A673 (cell line): Measurements from ENCODE around the gene MRGPRF. TPM values are rescaled to one million over a fixed set of nuclear protein-coding genes. Genes with fewer than 3 reads are reported as not detected.

ENCODE experiments used
- BruUV-seq: library from RNA; stranded (reverse); fragments of 400-500 nt; replicated peaks from 2 replicates; lab custom pipeline; 2021; lab: Mats Ljungman, UMichigan
- CTCF ChIA-PET: fragments of 300-600 bp; sonication (Branson Sonifier 250); formaldehyde crosslinking; loops from one replicate; lab custom pipeline; 2022; ENCODE audit warnings: antibody characterized with exemption; lab: Charles Lee
- POLR2A ChIA-PET: fragments of 300-600 bp; sonication (Branson Sonifier 250); formaldehyde crosslinking; loops from one replicate; lab custom pipeline; 2022; ENCODE audit warnings: antibody characterized with exemption; ENCODE audit not compliant: low non-redundant PET; lab: Charles Lee
- DNase-seq: peaks from one replicate; pipeline ENCODE4 v3.0.0-alpha.2; 2015; ENCODE audit warnings: low spot score
- H3K27ac ChIP-seq: fragments of 200-600 bp; sonication (generic); 2 replicates; pipeline ENCODE4 v1.5.1; 2016; ENCODE audit warnings: mixed run types, low read depth, mild to moderate bottlenecking, mixed read lengths, antibody characterized with exemption, low read length; ENCODE audit not compliant: poor library complexity, severe bottlenecking
- H3K27me3 ChIP-seq: fragments of 200-600 bp; sonication (generic); replicated peaks from 2 replicates; pipeline ENCODE4 v1.6.1; 2017; ENCODE audit warnings: mixed run types, low read depth, mild to moderate bottlenecking, mixed read lengths, antibody characterized with exemption, low read length; ENCODE audit not compliant: insufficient read depth, poor library complexity
- H3K36me3 ChIP-seq: fragments of 200-600 bp; sonication (generic); 2 replicates; pipeline ENCODE4 v1.6.1; 2016; ENCODE audit warnings: mixed run types, mild to moderate bottlenecking, mixed read lengths, antibody characterized with exemption, low read length; ENCODE audit not compliant: insufficient read depth, poor library complexity, severe bottlenecking
- H3K4me1 ChIP-seq: fragments of 200-600 bp; sonication (generic); 2 replicates; pipeline ENCODE4 v1.6.1; 2017; ENCODE audit warnings: mixed run types, mild to moderate bottlenecking, mixed read lengths, antibody characterized with exemption, low read length; ENCODE audit not compliant: insufficient read depth, poor library complexity, severe bottlenecking
- H3K4me3 ChIP-seq: fragments of 200-600 bp; sonication (generic); 2 replicates; pipeline ENCODE4 v1.5.1; 2016; ENCODE audit warnings: low read depth, mixed run types, mild to moderate bottlenecking, mixed read lengths, low read length; ENCODE audit not compliant: poor library complexity, severe bottlenecking
- H3K9me3 ChIP-seq: fragments of 200-600 bp; sonication (generic); 2 replicates; pipeline ENCODE4 v1.6.1; 2016; ENCODE audit warnings: mixed run types, low read depth, mild to moderate bottlenecking, mixed read lengths, antibody characterized with exemption, low read length; ENCODE audit not compliant: poor library complexity, severe bottlenecking
- CTCF ChIP-seq: fragments of 300-800, 200-600 bp; sonication (generic); conservative IDR thresholded peaks from 2 replicates; pipeline ENCODE4 v1.5.1; 2017; ENCODE audit warnings: low read depth, mild to moderate bottlenecking, antibody characterized with exemption, low read length, moderate library complexity, mixed read lengths
- EZH2 ChIP-seq: fragments of 200-600 bp; sonication (generic); IDR thresholded peaks from 2 replicates; pipeline ENCODE4 v1.6.1; 2017; ENCODE audit warnings: borderline replicate concordance, low read depth, mild to moderate bottlenecking, mixed read lengths, antibody characterized with exemption, low read length; ENCODE audit not compliant: poor library complexity, severe bottlenecking
- intact Hi-C: fragments of 100-400 bp; cut with micrococcal nuclease; formaldehyde crosslinking; loops from one replicate; pipeline ENCODE4 v1.10.0; 2022; ENCODE audit not compliant: unreplicated experiment
- total RNA-seq: library from RNA; stranded (reverse); gene quantifications from 2 replicates; pipeline ENCODE4 v1.2.3, GENCODE V29; 2021

MRGPRF gene
- total RNA-seq, 1 experiment from 2014 or later: 9.3 TPM

GRCh38 chr11:69040051-69040450 lies 27.0 kb upstream of the MRGPRF start:
- no peak for DNase-seq
- Histone ChIP-seq H3K27me3 (no peaks in the 10 kb centered on the region), H3K9me3 (no peaks in the 10 kb centered on the region), H3K4me1 (peaks cover 24% of the 10 kb centered on the region), H3K4me3 (no peak overlapping the region), H3K36me3 (no peaks in the 10 kb centered on the region), H3K27ac (peak overlapping the region; percentile 41)
- BruUV-seq: no TSS peak
- ChIA-PET POLR2A (no interaction called here), CTCF (no interaction called here)
- no peak for TF ChIP-seq EZH2
- no peak for TF ChIP-seq CTCF
- intact Hi-C loops: no loop called here

GRCh38 chr11:69039501-69039900 lies 26.5 kb upstream of the MRGPRF start:
- TF ChIP-seq CTCF: no peak
- no peak for TF ChIP-seq EZH2
- Histone ChIP-seq H3K4me1 (peaks cover 19% of the 10 kb centered on the region), H3K36me3 (no peaks in the 10 kb centered on the region), H3K4me3 (no peak overlapping the region), H3K9me3 (no peaks in the 10 kb centered on the region), H3K27me3 (no peaks in the 10 kb centered on the region), H3K27ac (no peak overlapping the region)
- no peak for DNase-seq
- POLR2A ChIA-PET: no interaction called here
- intact Hi-C loops: no loop called here
- CTCF ChIA-PET: no interaction called here
- no TSS peak for BruUV-seq

- H3K36me3 ChIP-seq: no peaks in the 10 kb centered on the region
- TF ChIP-seq EZH2: no peak
- TF ChIP-seq CTCF: no peak
- no peaks in the 10 kb centered on the region for H3K27me3 ChIP-seq
- no peak for DNase-seq
- peaks cover 19% of the 10 kb centered on the region for H3K4me1 ChIP-seq
- no peak overlapping the region for H3K27ac ChIP-seq
- intact Hi-C loops: no loop called here
- H3K4me3 ChIP-seq: no peak overlapping the region
- POLR2A ChIA-PET: no interaction called here
- H3K9me3 ChIP-seq: no peaks in the 10 kb centered on the region
- no TSS peak for BruUV-seq
- CTCF ChIA-PET: no interaction called here
Observed at GRCh38 chr11:69037544-69037943, 24.5 kb upstream of the MRGPRF start.
